HCT116 (cell line): ENCODE results near the gene FAM117A. TPM values are rescaled to one million over a fixed set of nuclear protein-coding genes. Genes with fewer than 3 reads are reported as not detected.

Source experiments
- ATAC-seq: fragments of 200-7000 bp; cut with Tn5 transposase; 2 replicates; pipeline ENCODE4 v1.9.1; 2020; ENCODE audit warnings: mild to moderate bottlenecking, moderate library complexity
- BruUV-seq: library from RNA; stranded (reverse); fragments of 400-500 nt; replicated peaks from 2 replicates; lab custom pipeline; 2021; lab: Mats Ljungman, UMichigan
- CTCF ChIA-PET: fragments of 300-600 bp; sonication (Branson Sonifier 250); formaldehyde crosslinking; loops from one replicate; lab custom pipeline; 2021; ENCODE audit warnings: antibody characterized with exemption; lab: Charles Lee
- POLR2A ChIA-PET: fragments of 300-600, 350-600 bp; sonication (Branson Sonifier 250); formaldehyde crosslinking; loops from one replicate; lab custom pipeline; 2021; ENCODE audit warnings: antibody characterized with exemption; lab: Charles Lee
- RAD21 ChIA-PET, 2 experiments: fragments of 300-600 bp; sonication (Branson Sonifier 250); formaldehyde crosslinking; loops; one replicate each; lab custom pipeline; 2023; ENCODE audit warnings: low total read pairs in 2 of 2; ENCODE audit not compliant: uncharacterized antibody in 2 of 2, unreplicated experiment in 2 of 2, low non-redundant PET in 1 of 2; lab: Charles Lee
- DNase-seq: peaks from one replicate; pipeline ENCODE4 v3.0.0-alpha.2; 2010; ENCODE audit warnings: low read depth, low spot score
- H2AFZ ChIP-seq: fragments of 200-600 bp; shearing (Covaris generic), sonication (generic); 2 replicates; pipeline ENCODE4 v1.6.1; 2017; ENCODE audit warnings: low read depth, mixed run types, mixed read lengths, antibody characterized with exemption, low read length; ENCODE audit not compliant: poor library complexity, severe bottlenecking
- H3K27ac ChIP-seq: 2 replicates; pipeline ENCODE4 v1.5.1; 2012; ENCODE audit warnings: low read depth, low read length
- H3K27me3 ChIP-seq: fragments of 200-600 bp; sonication (generic); 2 replicates; pipeline ENCODE4 v1.6.1; 2016; ENCODE audit warnings: mixed run types, low read length, mixed read lengths; ENCODE audit not compliant: insufficient read depth
- H3K36me3 ChIP-seq, 2 experiments: fragments of 200-500 bp in 1 of 2; fragments of 200-600 bp in 1 of 2; sonication (Bioruptor generic) in 1 of 2; sonication (generic) in 1 of 2; 2 replicates each; pipeline versions ENCODE4 v1.5.1 to v1.6.1; 2014 to 2016; ENCODE audit warnings: low read length in 2 of 2, inconsistent platforms in 1 of 2, mixed read lengths in 1 of 2, mixed run types in 1 of 2; ENCODE audit not compliant: insufficient read depth in 2 of 2, control insufficient read depth in 1 of 2
- H3K4me1 ChIP-seq, 2 experiments: fragments of 200-600 bp in 1 of 2; sonication (generic) in 1 of 2; 2 replicates each; pipeline versions ENCODE4 v1.5.1 to v1.6.1; 2012 to 2017; ENCODE audit warnings: low read length in 2 of 2, inconsistent platforms in 1 of 2, mild to moderate bottlenecking in 1 of 2, mixed read lengths in 1 of 2, mixed run types in 1 of 2, moderate library complexity in 1 of 2; ENCODE audit not compliant: insufficient read depth in 2 of 2, control insufficient read depth in 1 of 2
- H3K4me2 ChIP-seq: fragments of 200-600 bp; sonication (generic); 2 replicates; pipeline ENCODE4 v1.6.1; 2017; ENCODE audit warnings: mixed run types, low read length, mixed read lengths
- H3K4me3 ChIP-seq, 2 experiments: fragments of 200-600 bp in 1 of 2; sonication (generic) in 1 of 2; replicated peaks in 1 of 2; 2 replicates each; pipeline ENCODE4 v1.5.1; 2011 to 2016; ENCODE audit warnings: low read length in 2 of 2, control low read depth in 1 of 2, low read depth in 1 of 2, mild to moderate bottlenecking in 1 of 2, mixed read lengths in 1 of 2, mixed run types in 1 of 2
- H3K79me2 ChIP-seq: fragments of 200-600 bp; sonication (generic); 2 replicates; pipeline ENCODE4 v1.6.1; 2017; ENCODE audit warnings: mild to moderate bottlenecking, mixed run types, low read length, moderate library complexity, mixed read lengths; ENCODE audit not compliant: insufficient read depth
- H3K9ac ChIP-seq: fragments of 200-600 bp; sonication (generic); 2 replicates; pipeline ENCODE4 v1.6.1; 2016; ENCODE audit warnings: low read length, mixed read lengths
- H3K9me2 ChIP-seq: fragments of 200-600 bp; sonication (generic), shearing (Covaris generic); 2 replicates; pipeline ENCODE4 v1.6.1; 2017; ENCODE audit warnings: mixed run types, mild to moderate bottlenecking, moderate library complexity; ENCODE audit not compliant: insufficient read depth
- H3K9me3 ChIP-seq, 2 experiments: fragments of 200-500 bp in 1 of 2; fragments of 200-600 bp in 1 of 2; sonication (Bioruptor generic) in 1 of 2; sonication (generic) in 1 of 2; 2 replicates each; pipeline ENCODE4 v1.6.1; 2014 to 2017; ENCODE audit warnings: low read length in 2 of 2, mixed read lengths in 2 of 2, inconsistent platforms in 1 of 2, low read depth in 1 of 2, mild to moderate bottlenecking in 1 of 2, mixed run types in 1 of 2, moderate library complexity in 1 of 2; ENCODE audit not compliant: control insufficient read depth in 1 of 2, insufficient read depth in 1 of 2
- H4K20me1 ChIP-seq: fragments of 200-600 bp; sonication (generic), shearing (Covaris generic); 2 replicates; pipeline ENCODE4 v1.6.1; 2017; ENCODE audit warnings: mixed run types, mild to moderate bottlenecking, moderate library complexity; ENCODE audit not compliant: insufficient read depth
- EGR1 ChIP-seq: IDR thresholded peaks from 2 replicates; pipeline ENCODE4 v1.6.1; 2012; ENCODE audit warnings: low read depth
- EZH2 ChIP-seq: fragments of 200-600 bp; sonication (generic); IDR thresholded peaks from 2 replicates; pipeline ENCODE4 v1.6.1; 2017; ENCODE audit warnings: antibody characterized with exemption, mixed run types
- EZH2phosphoT487 ChIP-seq: fragments of 200-600 bp; IDR thresholded peaks from 2 replicates; pipeline ENCODE4 v1.6.1; 2018; ENCODE audit warnings: antibody characterized with exemption, borderline replicate concordance
- MAX ChIP-seq: IDR thresholded peaks from 2 replicates; pipeline ENCODE4 v1.6.1; 2012
- POLR2A ChIP-seq: IDR thresholded peaks from 2 replicates; pipeline ENCODE4 v1.7.0; 2011; ENCODE audit warnings: borderline replicate concordance; ENCODE audit not compliant: insufficient read depth, insufficient read length; ENCODE audit errors: extremely low read depth
- POLR2AphosphoS5 ChIP-seq: IDR thresholded peaks from 2 replicates; pipeline ENCODE4 v1.6.1; 2011; ENCODE audit warnings: mild to moderate bottlenecking, low read depth, low read length, moderate library complexity
- SIN3A ChIP-seq: IDR thresholded peaks from 2 replicates; pipeline ENCODE4 v1.6.1; 2012; ENCODE audit warnings: low read depth
- SP1 ChIP-seq: IDR thresholded peaks from 2 replicates; pipeline ENCODE4 v1.6.1; 2012; ENCODE audit warnings: low read depth
- SRF ChIP-seq: IDR thresholded peaks from 2 replicates; pipeline ENCODE4 v1.6.1; 2012; ENCODE audit warnings: low read depth
- ZFX ChIP-seq: fragments of 450-650 bp; IDR thresholded peaks from 2 replicates; pipeline ENCODE4 v1.6.1; 2017
- intact Hi-C: fragments of 100-400 bp; cut with micrococcal nuclease; formaldehyde crosslinking; loops from 2 replicates; pipeline ENCODE4 v1.10.0; 2022
- total RNA-seq: library from RNA; stranded (reverse); gene quantifications from one replicate; pipeline ENCODE4 v1.2.1, GENCODE V29; 2021; ENCODE audit not compliant: unreplicated experiment
- TF ChIP-seq, protein P1 (sequence below): IDR thresholded peaks from 2 replicates; pipeline ENCODE4 v1.6.1; 2011; ENCODE audit warnings: mild to moderate bottlenecking, low read length, moderate library complexity; ENCODE audit not compliant: insufficient replicate concordance; ENCODE audit errors: extremely low read depth

The FAM117A gene
- total RNA-seq, 1 experiment from 2014 or later = 12.8 TPM

DNA sequence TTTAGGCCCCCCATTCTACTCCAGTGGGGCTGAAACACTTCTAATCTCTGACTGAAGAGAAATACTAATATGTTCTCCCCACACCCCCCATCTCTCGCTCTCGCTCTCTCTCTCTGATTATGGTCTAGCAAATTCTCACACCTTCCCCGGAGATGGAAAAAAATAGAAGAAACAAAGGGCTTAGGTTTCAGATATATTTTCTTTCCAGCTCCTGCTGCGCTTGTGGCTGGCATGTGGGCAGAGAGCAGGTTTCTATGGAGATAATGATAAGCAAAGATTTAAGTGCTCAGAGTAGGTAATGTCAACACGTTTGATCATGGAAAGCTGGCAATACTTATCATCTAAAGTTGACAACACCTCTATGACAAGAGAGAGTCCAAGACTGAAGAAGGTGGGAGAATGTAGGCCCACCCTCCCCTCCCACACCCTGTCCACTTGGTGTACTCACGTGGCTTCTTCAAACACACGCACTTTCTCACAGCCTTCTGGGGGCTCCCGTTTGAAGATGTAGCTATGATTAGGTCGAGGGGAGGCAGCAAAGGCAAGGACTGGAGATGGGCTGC is 48.1 kb downstream of the FAM117A start:
- H3K9me2 ChIP-seq = no peaks in the 10 kb centered on the region
- H2AFZ ChIP-seq = no peak overlapping the region
- ATAC-seq (no peak), DNase-seq (no peak)
- H3K36me3 ChIP-seq = peaks cover 3 to 6% of the 10 kb centered on the region in 2 experiments; a peak in 1 of 4 replicates
- H3K27me3 ChIP-seq = no peaks in the 10 kb centered on the region
- no peak overlapping the region for H3K27ac ChIP-seq
- H3K9ac ChIP-seq = no peak overlapping the region
- H3K79me2 ChIP-seq = no peaks in the 10 kb centered on the region
- no peak overlapping the region for H3K4me2 ChIP-seq
- RAD21 ChIA-PET = interaction anchor here in 1 of 2 experiments (0.6 kb wide), 1 partner anchor 146 kb away, joined by 4 read pairs; no protein-coding TSS in a partner anchor
- BruUV-seq = no TSS peak
- TF ChIP-seq MAX (no peak), SRF (no peak), SP1 (no peak), POLR2A (no peak), POLR2AphosphoS5 (no peak), EZH2 (no peak), ZFX (no peak), EGR1 (no peak), EZH2phosphoT487 (no peak), SIN3A (no peak)
- TF ChIP-seq, protein P1, sequence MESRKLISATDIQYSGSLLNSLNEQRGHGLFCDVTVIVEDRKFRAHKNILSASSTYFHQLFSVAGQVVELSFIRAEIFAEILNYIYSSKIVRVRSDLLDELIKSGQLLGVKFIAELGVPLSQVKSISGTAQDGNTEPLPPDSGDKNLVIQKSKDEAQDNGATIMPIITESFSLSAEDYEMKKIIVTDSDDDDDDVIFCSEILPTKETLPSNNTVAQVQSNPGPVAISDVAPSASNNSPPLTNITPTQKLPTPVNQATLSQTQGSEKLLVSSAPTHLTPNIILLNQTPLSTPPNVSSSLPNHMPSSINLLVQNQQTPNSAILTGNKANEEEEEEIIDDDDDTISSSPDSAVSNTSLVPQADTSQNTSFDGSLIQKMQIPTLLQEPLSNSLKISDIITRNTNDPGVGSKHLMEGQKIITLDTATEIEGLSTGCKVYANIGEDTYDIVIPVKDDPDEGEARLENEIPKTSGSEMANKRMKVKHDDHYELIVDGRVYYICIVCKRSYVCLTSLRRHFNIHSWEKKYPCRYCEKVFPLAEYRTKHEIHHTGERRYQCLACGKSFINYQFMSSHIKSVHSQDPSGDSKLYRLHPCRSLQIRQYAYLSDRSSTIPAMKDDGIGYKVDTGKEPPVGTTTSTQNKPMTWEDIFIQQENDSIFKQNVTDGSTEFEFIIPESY = no peak
- TF ChIP-seq, all 23 proteins: peak for 0
- Histone ChIP-seq H4K20me1 (no peaks in the 10 kb centered on the region), H3K9me3 (no peaks in the 10 kb centered on the region), H3K4me3 (no peak overlapping the region), H3K4me1 (no peaks in the 10 kb centered on the region)
- CTCF ChIA-PET = interaction anchor here (1.3 kb wide), 1 partner anchor 283 kb away, joined by 3 read pairs; no protein-coding TSS in a partner anchor
- POLR2A ChIA-PET = interaction anchor here (1.2 to 1.3 kb wide), 2 partner anchors 14 to 48 kb away, joined by 3 read pairs; partner anchors contain the start of gene FAM117A
- intact Hi-C loops = no loop called here
